Measurements from ENCODE around the gene KRTAP20-3. TPM values are rescaled to one million over a fixed set of nuclear protein-coding genes. Genes with fewer than 3 reads are reported as not detected.

The KRTAP20-3 gene
- total RNA-seq, 6 experiments from 2014 or later = not detected

DNA sequence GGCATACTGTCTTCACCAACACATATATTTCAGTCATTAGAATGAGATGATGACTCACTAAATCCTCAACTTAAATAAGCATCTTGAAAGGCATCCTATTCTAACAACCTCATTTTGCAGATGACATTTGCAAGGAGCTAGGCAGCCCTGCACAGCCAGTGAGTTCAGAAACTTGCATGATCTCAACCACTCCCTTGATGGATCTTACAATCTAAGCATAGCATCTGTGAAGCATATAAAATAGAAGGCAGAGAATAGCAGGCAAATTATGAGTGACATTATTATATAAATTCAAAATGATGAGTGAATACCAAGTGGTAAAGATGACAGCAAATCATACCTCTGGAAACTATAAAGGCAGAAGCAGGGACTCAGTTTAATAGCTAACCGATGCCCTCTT lies 31.6 kb downstream of the KRTAP20-3 start:
- DNase-seq = no peak
- peaks cover 90% of the 10 kb centered on the region for H3K9me3 Mint-ChIP-seq
- H3K27ac Mint-ChIP-seq = no peak overlapping the region
- no peaks in the 10 kb centered on the region for H3K4me1 Mint-ChIP-seq (ENCODE audit: low read depth)
- no peaks in the 10 kb centered on the region for H3K27me3 Mint-ChIP-seq (ENCODE audit: insufficient read depth)
- H3K36me3 Mint-ChIP-seq (ENCODE audit: low read depth) = peaks cover 5% of the 10 kb centered on the region
- no peak overlapping the region for H3K4me3 Mint-ChIP-seq
- TF ChIP-seq, protein P1, sequence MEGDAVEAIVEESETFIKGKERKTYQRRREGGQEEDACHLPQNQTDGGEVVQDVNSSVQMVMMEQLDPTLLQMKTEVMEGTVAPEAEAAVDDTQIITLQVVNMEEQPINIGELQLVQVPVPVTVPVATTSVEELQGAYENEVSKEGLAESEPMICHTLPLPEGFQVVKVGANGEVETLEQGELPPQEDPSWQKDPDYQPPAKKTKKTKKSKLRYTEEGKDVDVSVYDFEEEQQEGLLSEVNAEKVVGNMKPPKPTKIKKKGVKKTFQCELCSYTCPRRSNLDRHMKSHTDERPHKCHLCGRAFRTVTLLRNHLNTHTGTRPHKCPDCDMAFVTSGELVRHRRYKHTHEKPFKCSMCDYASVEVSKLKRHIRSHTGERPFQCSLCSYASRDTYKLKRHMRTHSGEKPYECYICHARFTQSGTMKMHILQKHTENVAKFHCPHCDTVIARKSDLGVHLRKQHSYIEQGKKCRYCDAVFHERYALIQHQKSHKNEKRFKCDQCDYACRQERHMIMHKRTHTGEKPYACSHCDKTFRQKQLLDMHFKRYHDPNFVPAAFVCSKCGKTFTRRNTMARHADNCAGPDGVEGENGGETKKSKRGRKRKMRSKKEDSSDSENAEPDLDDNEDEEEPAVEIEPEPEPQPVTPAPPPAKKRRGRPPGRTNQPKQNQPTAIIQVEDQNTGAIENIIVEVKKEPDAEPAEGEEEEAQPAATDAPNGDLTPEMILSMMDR (IDR thresholded peaks at IDR 0.05) = no peak

DNA sequence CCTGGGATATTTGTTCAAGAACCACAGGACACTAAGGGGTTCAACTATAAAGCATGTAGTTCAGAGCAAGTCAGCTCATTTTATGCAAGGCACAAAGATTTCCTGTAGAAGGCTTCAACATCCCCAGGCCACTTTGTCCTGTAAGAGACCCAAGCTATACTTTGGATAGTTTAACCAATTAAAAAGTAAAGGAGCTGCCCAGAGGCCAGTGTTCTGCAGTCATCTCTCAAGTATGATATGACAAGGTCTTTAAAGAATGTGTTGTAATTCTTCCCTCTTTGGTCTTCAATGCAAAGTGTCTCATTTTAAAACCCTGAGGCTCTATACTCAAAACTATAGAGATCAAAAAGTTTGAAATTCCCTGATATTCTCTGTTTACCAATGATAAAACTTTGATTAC lies 34.1 kb downstream of the KRTAP20-3 start:
- H3K36me3 Mint-ChIP-seq (ENCODE audit: low read depth) = no peaks in the 10 kb centered on the region
- TF ChIP-seq, protein P1 (IDR thresholded peaks at IDR 0.05) = no peak
- DNase-seq = no peak
- H3K9me3 Mint-ChIP-seq = peaks cover 79% of the 10 kb centered on the region
- H3K27ac Mint-ChIP-seq = no peak overlapping the region
- no peaks in the 10 kb centered on the region for H3K4me1 Mint-ChIP-seq (ENCODE audit: low read depth)
- no peak overlapping the region for H3K4me3 Mint-ChIP-seq
- no peaks in the 10 kb centered on the region for H3K27me3 Mint-ChIP-seq (ENCODE audit: insufficient read depth)

DNA sequence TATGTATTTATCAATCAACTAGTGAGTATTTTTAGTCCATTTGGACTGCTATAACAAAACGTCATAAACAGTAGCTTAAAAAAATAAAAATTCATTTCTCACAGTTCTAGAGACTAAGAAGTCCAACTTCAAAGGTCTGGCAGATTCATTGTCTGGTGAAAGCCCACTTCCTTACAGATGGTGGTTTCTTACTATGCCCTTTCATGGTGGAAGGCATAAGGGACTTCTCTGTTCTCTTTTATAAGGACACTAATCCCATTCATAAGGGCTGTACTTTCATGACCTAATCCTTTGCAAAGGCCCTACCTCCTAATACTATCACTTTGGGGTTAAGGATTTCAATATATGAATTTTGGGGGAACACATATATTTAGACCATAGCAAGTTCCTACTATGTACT lies 37.9 kb downstream of the KRTAP20-3 start:
- no peak for DNase-seq
- Mint-ChIP-seq H3K36me3 (ENCODE audit: low read depth) (no peaks in the 10 kb centered on the region), H3K27ac (no peak overlapping the region), H3K27me3 (ENCODE audit: insufficient read depth) (no peaks in the 10 kb centered on the region), H3K9me3 (peaks cover 83% of the 10 kb centered on the region), H3K4me3 (no peak overlapping the region), H3K4me1 (ENCODE audit: low read depth) (no peaks in the 10 kb centered on the region)
- TF ChIP-seq, protein P1 (IDR thresholded peaks at IDR 0.05) = no peak

DNA sequence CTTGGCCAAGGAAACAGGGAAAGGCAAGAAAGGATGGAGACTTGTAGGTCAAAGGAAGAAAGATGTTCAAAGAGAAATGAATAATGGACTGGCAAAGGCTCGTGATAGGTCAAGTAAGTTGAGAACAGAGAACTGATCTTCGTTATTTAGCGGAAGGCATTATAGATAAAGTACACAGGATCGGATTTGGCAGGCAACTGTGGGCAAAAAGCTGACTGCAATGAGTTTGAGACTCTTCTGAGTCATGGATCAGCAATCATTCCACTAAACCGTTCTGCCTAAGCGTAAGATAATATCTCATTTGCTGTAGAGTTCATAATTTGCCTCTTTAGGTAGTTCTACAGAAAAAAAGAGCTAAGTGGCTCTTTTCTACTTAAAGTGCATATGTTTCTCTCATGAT lies 41.8 kb downstream of the KRTAP20-3 start:
- DNase-seq = no peak
- H3K9me3 Mint-ChIP-seq = peaks cover 68% of the 10 kb centered on the region
- no peaks in the 10 kb centered on the region for H3K27me3 Mint-ChIP-seq (ENCODE audit: insufficient read depth)
- H3K27ac Mint-ChIP-seq = no peak overlapping the region
- H3K36me3 Mint-ChIP-seq (ENCODE audit: low read depth) = no peaks in the 10 kb centered on the region
- H3K4me3 Mint-ChIP-seq = no peak overlapping the region
- TF ChIP-seq, protein P1 (IDR thresholded peaks at IDR 0.05) = no peak
- H3K4me1 Mint-ChIP-seq (ENCODE audit: low read depth) = no peaks in the 10 kb centered on the region

DNA sequence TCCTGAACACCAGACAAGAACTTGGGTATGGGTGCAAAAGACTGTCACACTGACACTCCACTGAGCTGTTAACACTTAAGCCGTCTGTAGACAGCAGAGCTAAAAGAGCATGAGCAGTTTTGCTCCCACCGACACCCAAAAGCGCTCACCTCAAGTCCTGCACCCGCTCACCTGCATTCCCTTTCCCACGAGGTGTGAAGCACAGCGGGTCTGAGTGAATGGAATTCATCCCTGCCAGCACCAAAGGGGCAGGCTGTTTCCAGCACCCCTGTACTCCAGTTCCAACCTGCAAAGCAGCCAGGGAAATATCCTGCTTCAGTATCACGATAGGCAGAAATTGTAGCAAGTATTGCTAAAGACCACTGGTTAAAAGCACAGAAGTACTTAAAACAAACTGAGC lies 47.2 kb downstream of the KRTAP20-3 start:
- Mint-ChIP-seq H3K9me3 (peaks cover 35% of the 10 kb centered on the region), H3K4me1 (ENCODE audit: low read depth) (no peaks in the 10 kb centered on the region), H3K36me3 (ENCODE audit: low read depth) (no peaks in the 10 kb centered on the region), H3K27ac (no peak overlapping the region), H3K27me3 (ENCODE audit: insufficient read depth) (no peaks in the 10 kb centered on the region), H3K4me3 (no peak overlapping the region)
- TF ChIP-seq, protein P1 (IDR thresholded peaks at IDR 0.05) = no peak
- no peak for DNase-seq

Other genes with a start within 250 kb of the KRTAP20-3 start
- not detected for gene KRTAP13-1, start 246.8 kb upstream of the KRTAP20-3 start, total RNA-seq (2021; fragmentation: NEBNext Ultra II Directional; extraction: Animal tissue kit (Norgen Biotek cat#: 25700))
- gene KRTAP13-3, start 216.9 kb upstream of the KRTAP20-3 start, total RNA-seq (2021; fragmentation: NEBNext Ultra II Directional; extraction: Animal tissue kit (Norgen Biotek cat#: 25700)) = not detected
- not detected for gene KRTAP13-4, start 212.6 kb upstream of the KRTAP20-3 start, total RNA-seq (2021; fragmentation: NEBNext Ultra II Directional; extraction: Animal tissue kit (Norgen Biotek cat#: 25700))
- gene KRTAP15-1, start 202.6 kb upstream of the KRTAP20-3 start, total RNA-seq (2021; fragmentation: NEBNext Ultra II Directional; extraction: Animal tissue kit (Norgen Biotek cat#: 25700)) = not detected
- not detected for gene KRTAP19-1, start 162.5 kb upstream of the KRTAP20-3 start, total RNA-seq (2021; fragmentation: NEBNext Ultra II Directional; extraction: Animal tissue kit (Norgen Biotek cat#: 25700))
- gene KRTAP19-2, start 155.4 kb upstream of the KRTAP20-3 start, total RNA-seq (2021; fragmentation: NEBNext Ultra II Directional; extraction: Animal tissue kit (Norgen Biotek cat#: 25700)) = not detected
- gene KRTAP19-3, start 150.9 kb upstream of the KRTAP20-3 start, total RNA-seq (2021; fragmentation: NEBNext Ultra II Directional; extraction: Animal tissue kit (Norgen Biotek cat#: 25700)) = not detected
- gene KRTAP19-4, start 145.7 kb upstream of the KRTAP20-3 start, total RNA-seq (2021; fragmentation: NEBNext Ultra II Directional; extraction: Animal tissue kit (Norgen Biotek cat#: 25700)) = not detected
- gene KRTAP19-5, start 140.7 kb upstream of the KRTAP20-3 start, total RNA-seq (2021; fragmentation: NEBNext Ultra II Directional; extraction: Animal tissue kit (Norgen Biotek cat#: 25700)) = not detected
- not detected for gene KRTAP19-6, start 101.0 kb upstream of the KRTAP20-3 start, total RNA-seq (2021; fragmentation: NEBNext Ultra II Directional; extraction: Animal tissue kit (Norgen Biotek cat#: 25700))
- not detected for gene KRTAP19-7, start 81.5 kb upstream of the KRTAP20-3 start, total RNA-seq (2021; fragmentation: NEBNext Ultra II Directional; extraction: Animal tissue kit (Norgen Biotek cat#: 25700))
- gene KRTAP22-2, start 52.5 kb upstream of the KRTAP20-3 start, total RNA-seq (2021; fragmentation: NEBNext Ultra II Directional; extraction: Animal tissue kit (Norgen Biotek cat#: 25700)) = not detected
- not detected for gene KRTAP6-3, start 50.4 kb upstream of the KRTAP20-3 start, total RNA-seq (2021; fragmentation: NEBNext Ultra II Directional; extraction: Animal tissue kit (Norgen Biotek cat#: 25700))
- not detected for gene KRTAP6-2, start 44.0 kb upstream of the KRTAP20-3 start, total RNA-seq (2021; fragmentation: NEBNext Ultra II Directional; extraction: Animal tissue kit (Norgen Biotek cat#: 25700))
- not detected for gene KRTAP22-1, start 41.8 kb upstream of the KRTAP20-3 start, total RNA-seq (2021; fragmentation: NEBNext Ultra II Directional; extraction: Animal tissue kit (Norgen Biotek cat#: 25700))
- gene KRTAP6-1, start 28.9 kb upstream of the KRTAP20-3 start, total RNA-seq (2021; fragmentation: NEBNext Ultra II Directional; extraction: Animal tissue kit (Norgen Biotek cat#: 25700)) = not detected
- not detected for gene KRTAP20-1, start 26.4 kb upstream of the KRTAP20-3 start, total RNA-seq (2021; fragmentation: NEBNext Ultra II Directional; extraction: Animal tissue kit (Norgen Biotek cat#: 25700))
- not detected for gene KRTAP20-4, start 22.2 kb upstream of the KRTAP20-3 start, total RNA-seq (2021; fragmentation: NEBNext Ultra II Directional; extraction: Animal tissue kit (Norgen Biotek cat#: 25700))
- not detected for gene KRTAP20-2, start 7.7 kb upstream of the KRTAP20-3 start, total RNA-seq (2021; fragmentation: NEBNext Ultra II Directional; extraction: Animal tissue kit (Norgen Biotek cat#: 25700))
- not detected for gene KRTAP21-3, start 75.9 kb downstream of the KRTAP20-3 start, total RNA-seq (2021; fragmentation: NEBNext Ultra II Directional; extraction: Animal tissue kit (Norgen Biotek cat#: 25700))
- gene KRTAP21-2, start 104.4 kb downstream of the KRTAP20-3 start, total RNA-seq (2021; fragmentation: NEBNext Ultra II Directional; extraction: Animal tissue kit (Norgen Biotek cat#: 25700)) = not detected
- gene KRTAP21-1, start 112.6 kb downstream of the KRTAP20-3 start, total RNA-seq (2021; fragmentation: NEBNext Ultra II Directional; extraction: Animal tissue kit (Norgen Biotek cat#: 25700)) = not detected
- gene KRTAP8-1, start 170.4 kb downstream of the KRTAP20-3 start, total RNA-seq (2021; fragmentation: NEBNext Ultra II Directional; extraction: Animal tissue kit (Norgen Biotek cat#: 25700)) = not detected
- not detected for gene KRTAP7-1, start 186.9 kb downstream of the KRTAP20-3 start, total RNA-seq (2021; fragmentation: NEBNext Ultra II Directional; extraction: Animal tissue kit (Norgen Biotek cat#: 25700))
- not detected for gene KRTAP11-1, start 238.7 kb downstream of the KRTAP20-3 start, total RNA-seq (2021; fragmentation: NEBNext Ultra II Directional; extraction: Animal tissue kit (Norgen Biotek cat#: 25700))